ENCODE measurements around the gene CCR8.
"Not testable (repeated sequence)": the region's sequence is repeated elsewhere in the genome, so short reads cannot be mapped to it uniquely, and the experiment has no call there.

Gene CCR8

GRCh38 chr3:39292961-39293360, 36.5 kb upstream of the CCR8 start:
- no peak overlapping the region for H3K4me3 Mint-ChIP-seq
- no peak for DNase-seq (ENCODE audit: low spot score)
- H3K9me3 Mint-ChIP-seq, result peaks cover 9% of the 10 kb centered on the region
- peak overlapping the region; percentile 18 for H3K27ac Mint-ChIP-seq
- no peaks in the 10 kb centered on the region for H3K27me3 Mint-ChIP-seq (ENCODE audit: low read depth)
- H3K36me3 Mint-ChIP-seq (ENCODE audit: low read depth), result peaks cover 7% of the 10 kb centered on the region
- H3K4me1 Mint-ChIP-seq (ENCODE audit: low read depth), result peaks cover 56% of the 10 kb centered on the region

DNA sequence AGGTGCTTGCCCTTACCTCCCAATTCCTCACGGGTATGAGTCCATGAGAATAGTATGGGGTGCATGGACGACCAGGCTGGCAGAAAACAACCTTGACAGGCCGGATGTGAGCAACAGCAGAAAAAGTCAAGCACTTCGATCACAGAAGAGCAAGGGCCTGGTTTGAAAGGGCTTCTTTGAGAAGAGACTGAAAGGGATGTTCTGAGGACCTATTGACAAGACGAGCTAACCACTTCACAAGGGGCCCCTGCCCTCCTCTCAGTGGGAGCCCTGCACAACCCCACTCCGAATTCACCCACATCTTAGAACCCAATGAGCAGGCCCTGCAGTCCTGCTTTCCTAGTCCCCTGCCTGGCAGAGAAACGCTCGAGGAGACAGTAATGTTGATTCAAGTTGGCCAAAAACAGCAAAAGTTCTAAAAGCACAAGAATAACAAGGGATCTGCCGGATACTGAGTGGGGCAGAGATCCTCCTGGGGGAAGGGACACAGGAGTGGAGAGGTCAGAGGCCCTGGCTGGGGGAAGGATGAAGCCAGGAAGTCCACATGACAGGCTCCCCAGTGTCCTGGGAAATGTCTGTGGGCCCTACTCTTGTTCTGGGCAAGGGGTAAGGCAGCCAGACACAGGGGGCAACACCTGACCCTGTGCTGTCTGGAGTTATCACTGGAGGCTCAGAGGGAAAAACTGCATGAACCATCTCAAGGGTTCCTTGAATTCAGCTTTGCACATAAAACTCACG, 34.9 kb upstream of the CCR8 start:
- Mint-ChIP-seq H3K9me3 (peaks cover 22% of the 10 kb centered on the region), H3K4me1 (ENCODE audit: low read depth) (peaks cover 44% of the 10 kb centered on the region), H3K36me3 (ENCODE audit: low read depth) (peaks cover 13% of the 10 kb centered on the region), H3K4me3 (no peak overlapping the region), H3K27ac (peak overlapping the region; percentile 75), H3K27me3 (ENCODE audit: low read depth) (peaks cover 6% of the 10 kb centered on the region)
- no peak for DNase-seq (ENCODE audit: low spot score)

DNA sequence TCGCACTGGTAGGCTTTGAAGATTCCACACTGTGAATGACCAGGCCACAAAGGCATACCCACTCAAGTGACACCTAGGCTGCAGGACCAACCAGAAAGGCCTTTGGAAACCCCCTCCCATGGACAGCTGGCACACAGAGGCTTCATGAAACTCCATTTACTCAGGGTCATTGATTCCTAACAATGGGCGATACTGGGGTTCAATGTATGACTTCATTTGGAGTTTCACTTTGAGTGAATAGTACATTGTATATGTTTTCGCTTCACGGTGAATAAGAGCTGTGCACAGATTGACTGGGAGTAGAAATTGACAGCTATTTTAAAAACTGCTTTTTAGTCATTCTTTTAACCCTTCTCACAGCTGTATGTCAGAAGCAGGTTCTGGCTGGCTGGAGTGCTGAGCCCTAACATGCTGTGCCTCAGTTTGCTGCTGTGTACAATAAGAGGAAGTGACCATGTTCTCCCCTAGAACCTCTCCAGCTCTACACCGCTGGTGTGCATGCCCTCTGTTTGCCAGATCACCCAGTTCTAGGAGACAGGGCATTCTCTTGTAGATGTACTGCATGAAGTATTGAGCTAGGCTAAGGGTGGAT, 34.2 kb upstream of the CCR8 start:
- Mint-ChIP-seq H3K36me3 (ENCODE audit: low read depth) (peaks cover 18% of the 10 kb centered on the region), H3K4me1 (ENCODE audit: low read depth) (peaks cover 38% of the 10 kb centered on the region), H3K9me3 (peaks cover 28% of the 10 kb centered on the region), H3K4me3 (no peak overlapping the region), H3K27me3 (ENCODE audit: low read depth) (peaks cover 13% of the 10 kb centered on the region), H3K27ac (no peak overlapping the region)
- no peak for DNase-seq (ENCODE audit: low spot score)

DNA sequence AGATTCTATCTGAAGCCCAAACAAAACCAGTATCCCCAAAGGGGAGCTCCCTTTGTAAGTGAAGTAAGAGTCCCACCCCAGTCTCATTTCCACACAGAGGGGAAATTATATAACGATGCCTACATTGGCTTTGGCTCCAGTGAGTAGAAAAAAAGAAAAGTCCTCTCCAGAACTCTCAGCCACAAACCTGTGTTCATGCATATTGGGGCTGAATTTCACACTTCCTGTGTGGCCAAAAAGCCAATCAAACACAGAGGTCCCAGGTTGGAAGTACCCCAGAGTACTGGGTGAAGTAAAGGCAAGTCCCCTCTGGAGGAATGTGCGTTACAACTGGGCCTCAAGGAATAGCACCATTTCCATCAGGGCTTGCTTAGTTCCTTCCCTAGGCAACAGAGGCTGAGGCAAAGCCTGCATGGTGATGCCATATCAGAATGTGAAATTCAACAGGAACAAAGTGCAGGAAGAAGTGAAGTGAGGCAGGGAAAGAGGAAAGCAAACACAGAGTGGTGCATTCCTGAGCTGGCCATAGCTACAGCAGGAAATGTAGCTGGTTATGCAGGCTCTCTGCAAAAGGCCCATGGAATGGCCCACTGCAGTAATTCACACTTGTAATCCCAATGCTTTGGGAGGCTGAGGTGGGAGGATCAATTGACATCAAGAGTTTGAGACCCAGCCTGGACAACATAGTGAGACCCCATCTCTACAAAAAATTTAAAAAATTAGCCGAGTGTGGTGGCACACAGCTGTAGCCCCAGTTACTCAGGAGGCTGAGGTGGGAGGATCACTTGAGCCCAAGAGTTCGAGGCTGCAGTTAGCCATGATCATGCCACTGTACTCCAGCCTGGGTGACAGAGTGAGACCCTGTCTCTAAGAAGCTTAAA, 33.1 kb upstream of the CCR8 start:
- Mint-ChIP-seq H3K9me3 (peaks cover 38% of the 10 kb centered on the region), H3K4me3 (no peak overlapping the region), H3K27ac (no peak overlapping the region), H3K27me3 (ENCODE audit: low read depth) (peaks cover 18% of the 10 kb centered on the region), H3K4me1 (ENCODE audit: low read depth) (peaks cover 36% of the 10 kb centered on the region), H3K36me3 (ENCODE audit: low read depth) (peaks cover 20% of the 10 kb centered on the region)
- DNase-seq (ENCODE audit: low spot score), result no peak

DNA sequence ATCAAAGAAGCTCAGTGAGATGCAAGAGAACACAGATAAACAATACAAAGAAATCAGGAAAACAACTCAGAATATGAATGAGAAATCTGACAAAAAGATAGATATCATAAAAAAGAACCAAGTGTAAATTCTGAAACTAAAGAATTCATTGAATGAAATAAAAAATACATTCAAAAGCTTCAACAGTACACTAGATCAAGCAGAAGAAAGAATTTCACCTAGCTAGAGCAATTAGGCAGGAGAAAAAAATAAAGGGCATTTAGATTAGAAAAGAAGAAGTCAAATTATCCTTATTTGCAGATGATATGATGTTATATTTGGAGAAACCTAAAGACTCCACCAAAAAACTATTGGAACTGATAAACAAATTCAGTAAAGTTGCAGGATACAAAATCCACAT, 30.2 kb upstream of the CCR8 start:
- Mint-ChIP-seq H3K4me1 (ENCODE audit: low read depth) (peaks cover 19% of the 10 kb centered on the region), H3K36me3 (ENCODE audit: low read depth) (peaks cover 24% of the 10 kb centered on the region), H3K27ac (no peak overlapping the region), H3K27me3 (ENCODE audit: low read depth) (peaks cover 31% of the 10 kb centered on the region), H3K9me3 (peaks cover 56% of the 10 kb centered on the region), H3K4me3 (no peak overlapping the region)
- no peak for DNase-seq (ENCODE audit: low spot score)

DNA sequence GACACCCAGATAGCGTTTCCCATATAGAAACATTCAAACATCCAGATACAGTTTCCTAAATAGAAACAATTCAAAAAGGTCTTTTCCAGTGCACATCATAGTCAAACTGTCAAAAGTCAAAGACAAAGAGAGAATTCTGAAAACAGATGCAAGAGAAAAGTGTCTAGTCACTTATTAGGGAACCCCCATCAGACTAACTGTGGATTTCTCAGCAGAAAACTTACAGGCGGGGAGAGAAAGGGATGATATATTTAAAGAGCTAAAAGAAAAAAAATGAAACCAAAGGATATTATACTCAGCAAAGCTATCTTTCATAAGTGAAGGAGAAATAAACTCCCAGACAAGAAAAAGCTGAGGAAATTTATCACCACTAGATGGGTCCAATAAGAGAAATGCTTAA, 27.3 kb upstream of the CCR8 start:
- H3K27ac Mint-ChIP-seq, result no peak overlapping the region
- peaks cover 61% of the 10 kb centered on the region for H3K9me3 Mint-ChIP-seq
- H3K4me1 Mint-ChIP-seq (ENCODE audit: low read depth), result peaks cover 2% of the 10 kb centered on the region
- H3K4me3 Mint-ChIP-seq, result no peak overlapping the region
- DNase-seq (ENCODE audit: low spot score), result no peak
- H3K36me3 Mint-ChIP-seq (ENCODE audit: low read depth), result peaks cover 21% of the 10 kb centered on the region
- peaks cover 53% of the 10 kb centered on the region for H3K27me3 Mint-ChIP-seq (ENCODE audit: low read depth)

DNA sequence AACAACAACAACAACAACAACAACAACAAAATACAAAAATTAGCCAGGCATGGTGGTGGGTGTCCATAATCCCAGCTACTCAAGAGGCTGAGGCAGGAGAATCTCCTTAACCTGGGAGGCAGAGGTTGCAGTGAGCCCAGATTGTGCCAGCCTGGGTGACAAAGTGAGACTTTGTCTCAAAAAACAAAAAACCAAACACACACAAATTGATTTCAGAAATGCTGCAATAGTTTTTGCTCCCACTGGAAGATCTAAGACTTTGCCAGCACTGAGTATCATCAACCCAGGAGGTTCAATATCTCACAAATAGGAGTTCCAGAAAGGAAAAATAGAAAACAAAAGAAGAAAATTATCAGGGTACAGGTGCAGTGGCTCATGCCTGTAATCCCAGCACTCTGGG, 16.2 kb upstream of the CCR8 start:
- Mint-ChIP-seq H3K4me3 (no peak overlapping the region), H3K27ac (no peak overlapping the region), H3K27me3 (ENCODE audit: low read depth) (peaks cover 26% of the 10 kb centered on the region), H3K4me1 (ENCODE audit: low read depth) (peaks cover 22% of the 10 kb centered on the region), H3K36me3 (ENCODE audit: low read depth) (peaks cover 27% of the 10 kb centered on the region), H3K9me3 (peaks cover 48% of the 10 kb centered on the region)
- no peak for DNase-seq (ENCODE audit: low spot score)

- peaks cover 53% of the 10 kb centered on the region for H3K9me3 Mint-ChIP-seq
- no peak overlapping the region for H3K27ac Mint-ChIP-seq
- no peak overlapping the region for H3K4me3 Mint-ChIP-seq
Observed at GRCh38 chr3:39315420-39315819, 14.1 kb upstream of the CCR8 start.

DNA sequence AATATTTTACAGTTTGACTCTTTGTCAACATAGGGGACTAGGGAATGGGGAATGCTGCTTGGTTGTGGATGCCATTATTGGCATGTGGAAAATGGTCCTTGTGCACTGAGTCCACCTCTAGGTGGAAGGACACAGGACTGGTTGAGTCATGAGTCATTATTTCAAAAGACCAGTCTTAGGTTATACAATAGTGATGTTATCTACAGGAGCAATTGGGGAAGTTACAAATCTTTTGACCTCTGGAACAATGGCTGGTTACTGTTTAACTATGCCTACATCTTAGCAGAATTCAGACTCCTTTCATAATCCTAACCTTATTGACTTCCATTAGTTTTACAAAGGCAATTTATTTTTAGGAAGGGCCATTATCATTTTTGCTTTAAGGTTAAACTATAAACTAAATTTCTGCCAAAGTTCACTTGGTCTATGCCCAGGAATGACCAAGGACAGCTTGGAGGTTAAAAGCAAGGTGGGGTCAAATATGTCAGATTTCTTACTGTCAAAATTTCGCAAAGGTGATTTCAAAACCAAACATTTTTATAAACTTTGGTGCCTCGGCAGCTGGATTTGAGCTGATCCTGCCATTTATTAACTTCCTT, 11.8 kb upstream of the CCR8 start:
- no peak overlapping the region for H3K4me3 Mint-ChIP-seq
- no peak overlapping the region for H3K27ac Mint-ChIP-seq
- H3K27me3 Mint-ChIP-seq (ENCODE audit: low read depth), result peaks cover 7% of the 10 kb centered on the region

More at GRCh38 chr3:39315420-39315819, 14.1 kb upstream of the CCR8 start:
- Mint-ChIP-seq H3K36me3 (ENCODE audit: low read depth) (peaks cover 32% of the 10 kb centered on the region), H3K4me1 (ENCODE audit: low read depth) (peaks cover 36% of the 10 kb centered on the region), H3K27me3 (ENCODE audit: low read depth) (peaks cover 17% of the 10 kb centered on the region)
- no peak for DNase-seq (ENCODE audit: low spot score)

GRCh38 chr3:39318301-39318700, 11.2 kb upstream of the CCR8 start:
- H3K27me3 Mint-ChIP-seq (ENCODE audit: low read depth), result peaks cover 7% of the 10 kb centered on the region
- H3K27ac Mint-ChIP-seq, result no peak overlapping the region
- H3K9me3 Mint-ChIP-seq, result peaks cover 39% of the 10 kb centered on the region
- H3K4me3 Mint-ChIP-seq, result no peak overlapping the region
- peaks cover 27% of the 10 kb centered on the region for H3K36me3 Mint-ChIP-seq (ENCODE audit: low read depth)
- no peak for DNase-seq (ENCODE audit: low spot score)
- H3K4me1 Mint-ChIP-seq (ENCODE audit: low read depth), result peaks cover 57% of the 10 kb centered on the region

More for the DNA sequence above, 11.8 kb upstream of the CCR8 start:
- DNase-seq (ENCODE audit: low spot score), result no peak
- Mint-ChIP-seq H3K9me3 (peaks cover 45% of the 10 kb centered on the region), H3K4me1 (ENCODE audit: low read depth) (peaks cover 50% of the 10 kb centered on the region), H3K36me3 (ENCODE audit: low read depth) (peaks cover 32% of the 10 kb centered on the region)

- peak overlapping the region; percentile 69 for H3K27ac Mint-ChIP-seq
- H3K9me3 Mint-ChIP-seq, result peaks cover 32% of the 10 kb centered on the region
- no peak overlapping the region for H3K4me3 Mint-ChIP-seq
- no peak for DNase-seq (ENCODE audit: low spot score)
- H3K4me1 Mint-ChIP-seq (ENCODE audit: low read depth), result peaks cover 61% of the 10 kb centered on the region
- peaks cover 23% of the 10 kb centered on the region for H3K36me3 Mint-ChIP-seq (ENCODE audit: low read depth)
- peaks cover 7% of the 10 kb centered on the region for H3K27me3 Mint-ChIP-seq (ENCODE audit: low read depth)
Observed at GRCh38 chr3:39319249-39319648, 10.3 kb upstream of the CCR8 start.

DNA sequence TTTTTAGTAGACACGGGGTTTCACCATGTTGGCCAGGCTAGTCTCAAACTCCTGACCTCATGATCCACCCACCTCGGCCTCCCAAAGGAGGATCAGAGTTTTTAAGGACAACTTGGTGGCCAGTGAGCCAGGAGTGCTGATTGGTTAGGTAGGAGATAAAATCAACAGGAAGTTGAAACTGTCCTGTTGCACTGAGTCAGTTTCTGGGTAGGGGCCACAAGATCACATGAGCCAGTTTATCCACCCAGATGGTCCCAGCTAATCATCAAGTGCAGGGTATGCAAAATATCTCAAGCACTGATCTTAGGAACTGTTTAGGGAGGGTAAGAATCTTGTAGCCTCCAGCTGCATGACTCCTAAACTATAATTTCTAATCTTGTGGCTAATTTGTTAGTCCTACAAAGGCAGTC, 7.9 kb upstream of the CCR8 start:
- not testable (repeated sequence) for H3K27me3 Mint-ChIP-seq (ENCODE audit: low read depth); DNase-seq (ENCODE audit: low spot score)
- Mint-ChIP-seq H3K36me3 (ENCODE audit: low read depth) (peaks cover 17% of the 10 kb centered on the region), H3K4me1 (ENCODE audit: low read depth) (peaks cover 64% of the 10 kb centered on the region), H3K9me3 (peaks cover 21% of the 10 kb centered on the region), H3K27ac (peak overlapping the region; percentile 68), H3K4me3 (peak overlapping the region; percentile 52)

GRCh38 chr3:39322209-39322715, 7.2 kb upstream of the CCR8 start:
- not testable (repeated sequence) for DNase-seq (ENCODE audit: low spot score); H3K27me3 Mint-ChIP-seq (ENCODE audit: low read depth); H3K4me3 Mint-ChIP-seq
- Mint-ChIP-seq H3K36me3 (ENCODE audit: low read depth) (peaks cover 17% of the 10 kb centered on the region), H3K4me1 (ENCODE audit: low read depth) (peaks cover 68% of the 10 kb centered on the region), H3K27ac (peak overlapping the region; percentile 68), H3K9me3 (peaks cover 19% of the 10 kb centered on the region)
